H9 (cell line): ENCODE results near the gene B9D1. TPM values are rescaled to one million over a fixed set of nuclear protein-coding genes. Genes with fewer than 3 reads are reported as not detected.

ENCODE experiments used
- DNase-seq: peaks from one replicate; pipeline ENCODE4 v3.0.0-alpha.2; 2017
- H2AFZ ChIP-seq: one replicate; pipeline ENCODE4 v1.6.1; 2013; ENCODE audit warnings: mild to moderate bottlenecking, low read length, control low read depth, moderate library complexity
- H2AK5ac ChIP-seq: 2 replicates; pipeline ENCODE4 v1.6.1; 2013; ENCODE audit warnings: low read length, control low read depth, mixed read lengths; ENCODE audit not compliant: insufficient read length
- H2BK120ac ChIP-seq: one replicate; pipeline ENCODE4 v1.6.1; 2013; ENCODE audit warnings: low read depth, mild to moderate bottlenecking, low read length, control low read depth, inconsistent platforms; ENCODE audit not compliant: poor library complexity, severe bottlenecking
- H2BK12ac ChIP-seq: 2 replicates; pipeline ENCODE4 v1.6.1; 2013; ENCODE audit warnings: low read length, control low read depth, mixed read lengths, low read depth; ENCODE audit not compliant: insufficient read length
- H2BK15ac ChIP-seq: 2 replicates; pipeline ENCODE4 v1.6.1; 2013; ENCODE audit warnings: low read depth, low read length, control low read depth
- H2BK20ac ChIP-seq: one replicate; pipeline ENCODE4 v1.6.1; 2013; ENCODE audit warnings: low read depth, mild to moderate bottlenecking, low read length, control low read depth, inconsistent platforms; ENCODE audit not compliant: poor library complexity, severe bottlenecking
- H2BK5ac ChIP-seq: 2 replicates; pipeline ENCODE4 v1.6.1; 2013; ENCODE audit warnings: low read length, control low read depth, mixed read lengths; ENCODE audit not compliant: insufficient read length
- H3K14ac ChIP-seq: 2 replicates; pipeline ENCODE4 v1.6.1; 2013; ENCODE audit warnings: low read length, control low read depth; ENCODE audit not compliant: insufficient read depth
- H3K18ac ChIP-seq: 2 replicates; pipeline ENCODE4 v1.6.1; 2013; ENCODE audit warnings: low read depth, mild to moderate bottlenecking, mixed read lengths, low read length, control low read depth; ENCODE audit not compliant: insufficient read length
- H3K23ac ChIP-seq: 2 replicates; pipeline ENCODE4 v1.6.1; 2013; ENCODE audit warnings: low read length, control low read depth, mixed read lengths, low read depth; ENCODE audit not compliant: insufficient read length
- H3K23me2 ChIP-seq: 2 replicates; pipeline ENCODE4 v1.6.1; 2013; ENCODE audit warnings: low read depth, mild to moderate bottlenecking, mixed read lengths, low read length, control low read depth; ENCODE audit not compliant: insufficient read length, poor library complexity, severe bottlenecking
- H3K27ac ChIP-seq: 2 replicates; pipeline ENCODE4 v1.5.1; 2013; ENCODE audit warnings: low read length, control low read depth, mixed read lengths, low read depth; ENCODE audit not compliant: insufficient read length
- H3K27me3 ChIP-seq: 2 replicates; pipeline ENCODE4 v1.6.1; 2013; ENCODE audit warnings: low read length, control low read depth, inconsistent platforms; ENCODE audit not compliant: insufficient read depth
- H3K4ac ChIP-seq: 2 replicates; pipeline ENCODE4 v1.6.1; 2013; ENCODE audit warnings: low read depth, mild to moderate bottlenecking, control low read depth, inconsistent platforms, low read length, moderate library complexity
- H3K4me1 ChIP-seq: 2 replicates; pipeline ENCODE4 v1.6.1; 2013; ENCODE audit warnings: low read length, control low read depth, inconsistent platforms; ENCODE audit not compliant: insufficient read depth
- H3K4me2 ChIP-seq: 2 replicates; pipeline ENCODE4 v1.6.1; 2013; ENCODE audit warnings: low read length, control low read depth, mixed read lengths; ENCODE audit not compliant: insufficient read length, insufficient read depth
- H3K56ac ChIP-seq: 2 replicates; pipeline ENCODE4 v1.6.1; 2013; ENCODE audit warnings: low read depth, mild to moderate bottlenecking, mixed read lengths, low read length, control low read depth; ENCODE audit not compliant: insufficient read length
- H3K79me1 ChIP-seq: 2 replicates; pipeline ENCODE4 v1.6.1; 2013; ENCODE audit warnings: low read depth, mild to moderate bottlenecking, moderate library complexity, low read length, control low read depth, inconsistent platforms; ENCODE audit not compliant: insufficient read depth, poor library complexity, severe bottlenecking
- H3K79me2 ChIP-seq: 2 replicates; pipeline ENCODE4 v1.6.1; 2013; ENCODE audit warnings: low read length, control low read depth, inconsistent platforms; ENCODE audit not compliant: insufficient read depth
- H3K9ac ChIP-seq: 2 replicates; pipeline ENCODE4 v1.6.1; 2013; ENCODE audit warnings: low read length, control low read depth, mixed read lengths; ENCODE audit not compliant: insufficient read length; ENCODE audit errors: extremely low read depth
- H3K9me3 ChIP-seq: one replicate; pipeline ENCODE4 v1.6.1; 2013; ENCODE audit warnings: low read depth, low read length, inconsistent platforms; ENCODE audit not compliant: control insufficient read depth
- H3T11ph ChIP-seq: one replicate; pipeline ENCODE4 v1.6.1; 2013; ENCODE audit warnings: mild to moderate bottlenecking, low read length, control low read depth, inconsistent platforms
- H4K20me1 ChIP-seq: one replicate; pipeline ENCODE4 v1.6.1; 2013; ENCODE audit not compliant: control insufficient read depth, insufficient read length, insufficient read depth
- H4K5ac ChIP-seq: 2 replicates; pipeline ENCODE4 v1.6.1; 2013; ENCODE audit warnings: low read depth, mild to moderate bottlenecking, mixed read lengths, low read length, control low read depth; ENCODE audit not compliant: insufficient read length
- H4K8ac ChIP-seq: replicated peaks from 2 replicates; pipeline ENCODE4 v1.6.1; 2013; ENCODE audit warnings: low read length, control low read depth, mixed read lengths, low read depth; ENCODE audit not compliant: insufficient read length
- H4K91ac ChIP-seq: 2 replicates; pipeline ENCODE4 v1.6.1; 2013; ENCODE audit warnings: low read depth, mild to moderate bottlenecking, moderate library complexity, mixed read lengths, low read length, control low read depth; ENCODE audit not compliant: insufficient read length
- H3K27ac Mint-ChIP-seq, 3 experiments: 2 replicates in 2 of 3; 3 replicates in 1 of 3; pipeline ENCODE4 v1.8.0; 2020 to 2021; ENCODE audit warnings: mixed read lengths in 3 of 3, mild to moderate bottlenecking in 1 of 3, moderate library complexity in 1 of 3
- H3K27me3 Mint-ChIP-seq: 2 replicates; pipeline ENCODE4 v1.8.0; 2021; ENCODE audit warnings: low read depth, mild to moderate bottlenecking, moderate library complexity, mixed read lengths
- H3K36me3 Mint-ChIP-seq, 3 experiments: 2 replicates in 2 of 3; 3 replicates in 1 of 3; pipeline ENCODE4 v1.8.0; 2020 to 2021; ENCODE audit warnings: low read depth in 3 of 3, mixed read lengths in 3 of 3; ENCODE audit not compliant: insufficient read depth in 1 of 3
- H3K4me1 Mint-ChIP-seq, 2 experiments: 2 replicates each; pipeline ENCODE4 v1.8.0; 2020; ENCODE audit warnings: mixed read lengths in 2 of 2
- H3K4me3 Mint-ChIP-seq, 2 experiments: 2 replicates in 1 of 2; 3 replicates in 1 of 2; pipeline ENCODE4 v1.8.0; 2020 to 2021; ENCODE audit warnings: mild to moderate bottlenecking in 2 of 2, mixed read lengths in 2 of 2, moderate library complexity in 1 of 2
- H3K9me3 Mint-ChIP-seq, 2 experiments: 2 replicates in 1 of 2; 3 replicates in 1 of 2; pipeline ENCODE4 v1.8.0; 2020; ENCODE audit warnings: mild to moderate bottlenecking in 2 of 2, mixed read lengths in 2 of 2, moderate library complexity in 1 of 2
- WGBS: extraction: QIAGEN DNeasy Blood & Tissue Kit; methylation state at CpG from one replicate; pipeline ENCODE4 v1.1.7; 2013; ENCODE audit warnings: missing lambda C conversion rate, low lambda C conversion rate, mixed read lengths; ENCODE audit not compliant: insufficient read length; ENCODE audit errors: extremely low coverage; 5-methylcytosine and 5-hydroxymethylcytosine counted together
- total RNA-seq: library from RNA; stranded (reverse); gene quantifications from 2 replicates; pipeline ENCODE4 v1.2.1, GENCODE V29; 2021
- TF ChIP-seq, protein P1 (sequence below): fragments of 200-600 bp; sonication (generic); conservative IDR thresholded peaks from 3 replicates; pipeline ENCODE4 v1.8.0; 2021; ENCODE audit warnings: antibody characterized with exemption, mild to moderate bottlenecking

The B9D1 gene
- total RNA-seq, 1 experiment from 2014 or later: 30.4 TPM

DNA sequence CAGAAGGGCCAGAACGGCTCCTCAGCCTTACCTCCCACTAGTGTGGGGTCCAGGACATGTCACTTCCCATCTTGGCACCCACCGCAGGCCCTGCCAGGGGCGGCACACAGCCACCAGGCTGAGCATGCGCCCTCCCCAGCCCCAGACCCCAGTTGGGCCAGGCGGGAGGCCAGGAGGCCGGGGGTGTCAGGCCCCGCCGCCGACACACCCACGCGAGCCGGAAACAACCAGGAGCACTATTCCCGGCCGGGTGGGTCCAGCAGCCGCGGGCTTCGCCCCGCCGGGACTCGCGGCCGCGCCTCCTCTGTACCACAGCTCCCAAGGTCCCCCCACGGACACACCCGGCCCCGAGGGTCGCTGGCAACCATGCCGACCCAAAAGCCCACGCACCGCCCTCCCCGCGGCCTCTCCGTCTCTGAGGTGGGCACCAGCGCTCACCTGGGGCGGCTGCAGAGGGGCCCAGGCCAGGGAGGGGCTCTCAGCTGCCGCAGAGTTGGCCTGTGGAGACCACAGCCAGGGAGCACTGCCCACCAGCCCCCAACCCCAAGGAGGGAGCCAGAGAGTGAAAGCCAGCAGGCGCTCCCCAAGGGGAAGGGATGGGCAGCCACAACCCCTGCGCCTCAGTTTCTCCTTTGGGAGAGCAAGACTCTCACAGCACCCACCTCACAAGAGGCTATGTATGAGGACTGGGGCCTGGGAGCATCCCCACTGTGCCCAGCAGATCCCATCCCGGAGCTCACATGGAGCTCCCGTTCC is 18.0 kb downstream of the B9D1 start:
- Histone ChIP-seq H3K4ac (no peak overlapping the region), H2AK5ac (no peak overlapping the region), H3K23me2 (no peaks in the 10 kb centered on the region), H3T11ph (no peak overlapping the region), H3K56ac (no peak overlapping the region), H3K23ac (no peak overlapping the region), H3K9ac (no peak overlapping the region), H2AFZ (no peak overlapping the region), H2BK15ac (no peak overlapping the region), H4K8ac (no peak overlapping the region), H3K4me1 (peaks cover 3% of the 10 kb centered on the region; the same call in 1 of the 2 replicates), H4K91ac (no peak overlapping the region), H3K79me1 (no peaks in the 10 kb centered on the region), H3K9me3 (no peaks in the 10 kb centered on the region), H3K27me3 (no peaks in the 10 kb centered on the region), H3K18ac (no peak overlapping the region), H3K14ac (no peak overlapping the region), H4K20me1 (no peaks in the 10 kb centered on the region), H2BK12ac (no peak overlapping the region), H4K5ac (no peak overlapping the region), H2BK20ac (no peak overlapping the region), H3K79me2 (no peaks in the 10 kb centered on the region), H2BK5ac (no peak overlapping the region), H3K27ac (no peak overlapping the region), H3K4me2 (no peak overlapping the region), H2BK120ac (no peak overlapping the region)
- peak; percentile 29 for DNase-seq
- TF ChIP-seq, protein P1, sequence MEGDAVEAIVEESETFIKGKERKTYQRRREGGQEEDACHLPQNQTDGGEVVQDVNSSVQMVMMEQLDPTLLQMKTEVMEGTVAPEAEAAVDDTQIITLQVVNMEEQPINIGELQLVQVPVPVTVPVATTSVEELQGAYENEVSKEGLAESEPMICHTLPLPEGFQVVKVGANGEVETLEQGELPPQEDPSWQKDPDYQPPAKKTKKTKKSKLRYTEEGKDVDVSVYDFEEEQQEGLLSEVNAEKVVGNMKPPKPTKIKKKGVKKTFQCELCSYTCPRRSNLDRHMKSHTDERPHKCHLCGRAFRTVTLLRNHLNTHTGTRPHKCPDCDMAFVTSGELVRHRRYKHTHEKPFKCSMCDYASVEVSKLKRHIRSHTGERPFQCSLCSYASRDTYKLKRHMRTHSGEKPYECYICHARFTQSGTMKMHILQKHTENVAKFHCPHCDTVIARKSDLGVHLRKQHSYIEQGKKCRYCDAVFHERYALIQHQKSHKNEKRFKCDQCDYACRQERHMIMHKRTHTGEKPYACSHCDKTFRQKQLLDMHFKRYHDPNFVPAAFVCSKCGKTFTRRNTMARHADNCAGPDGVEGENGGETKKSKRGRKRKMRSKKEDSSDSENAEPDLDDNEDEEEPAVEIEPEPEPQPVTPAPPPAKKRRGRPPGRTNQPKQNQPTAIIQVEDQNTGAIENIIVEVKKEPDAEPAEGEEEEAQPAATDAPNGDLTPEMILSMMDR: no peak
- Mint-ChIP-seq H3K9me3 (no peaks in the 10 kb centered on the region), H3K4me3 (no peak overlapping the region), H3K4me1 (peaks cover 13 to 20% of the 10 kb centered on the region in 2 experiments), H3K27ac (peak overlapping the region in 2 of 3 experiments; percentile 59 to 70; a peak in 1 of 7 replicates), H3K36me3 (peaks cover 6 to 17% (median 11%) of the 10 kb centered on the region in 3 experiments; a peak in 6 of 7 replicates), H3K27me3 (no peaks in the 10 kb centered on the region)
- WGBS: no CpG with 5 or more reads among the region's 40 CpGs
